DMS153 (cell line): ENCODE measurements around the gene SPI1.
A peak's percentile ranks its signal among the peaks of the same experiment; 100 is the strongest.
"Not testable (repeated sequence)": the region's sequence is repeated elsewhere in the genome, so short reads cannot be mapped to it uniquely, and the experiment has no call there.

Experiments
- DNase-seq: peaks from one replicate; lab custom pipeline; 2025; lab: John Stamatoyannopoulos, UW

SPI1 gene

GRCh38 chr11:47340010-47340409 is 38.3 kb downstream of the SPI1 start:
- DNase-seq = no peak

GRCh38 chr11:47338396-47339241 is 39.7 kb downstream of the SPI1 start:
- no peak for DNase-seq

GRCh38 chr11:47337229-47337924 is 41.0 kb downstream of the SPI1 start:
- DNase-seq = no peak

- no peak for DNase-seq
Measured at GRCh38 chr11:47336595-47336994, 41.8 kb downstream of the SPI1 start.

- no peak for DNase-seq
Measured at GRCh38 chr11:47335733-47336132, 42.6 kb downstream of the SPI1 start.

GRCh38 chr11:47334699-47335411 is 43.5 kb downstream of the SPI1 start:
- DNase-seq = not testable (repeated sequence)

GRCh38 chr11:47333886-47334443 is 44.4 kb downstream of the SPI1 start:
- DNase-seq = no peak

GRCh38 chr11:47333526-47333845 is 44.9 kb downstream of the SPI1 start:
- DNase-seq = no peak

GRCh38 chr11:47332791-47333525 is 45.4 kb downstream of the SPI1 start:
- DNase-seq = no peak

GRCh38 chr11:47332303-47332711 is 46.0 kb downstream of the SPI1 start:
- DNase-seq = no peak

GRCh38 chr11:47331454-47332302 is 46.7 kb downstream of the SPI1 start:
- DNase-seq = peak; percentile 8

GRCh38 chr11:47329987-47330931 is 48.1 kb downstream of the SPI1 start:
- no peak for DNase-seq

GRCh38 chr11:47329431-47329986 is 48.8 kb downstream of the SPI1 start:
- DNase-seq = no peak

GRCh38 chr11:47328449-47329390 is 49.6 kb downstream of the SPI1 start:
- no peak for DNase-seq

GRCh38 chr11:47327949-47328348 is 50.4 kb downstream of the SPI1 start:
- DNase-seq = no peak

GRCh38 chr11:47327025-47327424 is 51.3 kb downstream of the SPI1 start:
- peak; percentile 74 for DNase-seq

GRCh38 chr11:47326198-47326597 is 52.1 kb downstream of the SPI1 start:
- no peak for DNase-seq
